ENCODE results near the gene CEP250.
"Not testable (repeated sequence)": the region's sequence is repeated elsewhere in the genome, so short reads cannot be mapped to it uniquely, and the experiment has no call there.

Gene CEP250

DNA sequence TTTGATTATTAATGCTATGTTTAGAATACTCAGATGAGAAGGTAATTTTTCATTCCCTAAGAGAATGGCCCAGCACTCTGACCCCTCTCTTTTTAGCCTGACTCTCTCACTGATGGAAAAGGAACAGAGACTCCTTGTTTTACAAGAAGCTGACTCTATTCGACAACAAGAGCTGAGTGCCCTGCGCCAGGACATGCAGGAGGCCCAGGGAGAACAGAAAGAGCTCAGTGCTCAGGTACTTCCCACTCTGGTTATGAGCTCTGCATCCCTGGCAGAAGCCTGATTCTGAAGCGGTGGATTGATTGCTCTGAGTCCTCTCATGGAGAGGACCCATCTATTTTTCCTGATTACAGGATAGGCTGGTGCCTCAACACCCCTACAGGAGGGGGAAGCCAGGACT is 41.1 kb downstream of the CEP250 start:
- DNase-seq, result no peak

DNA sequence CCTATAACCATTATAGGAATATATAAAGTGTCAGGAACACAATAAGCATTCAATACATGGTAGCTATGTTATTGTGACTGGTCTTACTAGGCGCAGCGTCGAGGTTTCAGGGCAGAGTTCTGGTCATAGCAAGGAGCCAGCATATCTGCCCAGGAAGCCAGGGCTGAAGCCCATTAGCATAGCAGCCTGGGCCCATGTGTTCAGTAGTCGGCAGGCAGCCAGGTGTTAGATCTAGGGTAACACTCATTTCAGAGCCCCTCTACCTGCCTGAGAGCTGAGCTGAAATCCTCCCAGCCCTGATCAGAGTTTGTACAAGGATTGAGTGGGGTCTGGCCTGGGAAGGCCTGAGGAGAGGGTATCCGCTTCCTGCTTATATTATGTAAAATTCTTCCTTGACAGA is 41.9 kb downstream of the CEP250 start:
- DNase-seq, result no peak

DNA sequence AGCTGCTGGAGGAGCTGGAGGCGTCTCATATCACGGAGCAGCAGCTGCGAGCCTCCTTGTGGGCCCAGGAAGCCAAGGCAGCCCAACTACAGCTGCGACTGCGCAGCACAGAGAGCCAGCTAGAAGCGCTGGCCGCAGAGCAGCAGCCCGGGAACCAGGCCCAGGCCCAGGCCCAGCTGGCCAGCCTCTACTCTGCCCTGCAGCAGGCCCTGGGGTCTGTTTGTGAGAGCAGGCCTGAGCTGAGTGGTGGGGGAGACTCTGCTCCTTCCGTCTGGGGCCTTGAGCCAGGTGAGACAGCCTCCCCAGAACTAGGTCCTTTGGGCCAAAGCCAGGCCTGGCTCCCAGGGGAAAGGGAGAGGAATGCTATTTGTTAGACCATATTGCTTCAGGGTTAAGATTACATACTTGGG is 42.4 kb downstream of the CEP250 start:
- DNase-seq, result no peak

DNA sequence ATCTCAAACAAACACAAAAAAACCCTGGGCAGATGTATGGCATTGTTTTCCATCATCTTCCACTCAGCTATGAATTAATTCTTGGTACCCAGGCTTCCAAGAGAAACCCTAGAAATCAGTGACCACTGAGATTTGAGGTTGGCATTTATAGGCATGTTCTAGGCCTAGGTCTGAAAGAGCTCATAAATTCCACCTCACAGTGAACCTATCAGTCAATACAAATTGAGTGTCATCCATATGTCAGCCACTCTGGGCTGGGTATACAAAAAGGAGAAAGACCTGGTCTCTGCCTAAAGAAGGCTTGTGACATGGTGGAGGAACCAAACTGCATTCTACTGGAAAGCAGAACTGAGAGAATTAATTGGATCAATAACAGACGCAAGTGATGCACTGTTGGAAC is 43.9 kb downstream of the CEP250 start:
- DNase-seq, result no peak

DNA sequence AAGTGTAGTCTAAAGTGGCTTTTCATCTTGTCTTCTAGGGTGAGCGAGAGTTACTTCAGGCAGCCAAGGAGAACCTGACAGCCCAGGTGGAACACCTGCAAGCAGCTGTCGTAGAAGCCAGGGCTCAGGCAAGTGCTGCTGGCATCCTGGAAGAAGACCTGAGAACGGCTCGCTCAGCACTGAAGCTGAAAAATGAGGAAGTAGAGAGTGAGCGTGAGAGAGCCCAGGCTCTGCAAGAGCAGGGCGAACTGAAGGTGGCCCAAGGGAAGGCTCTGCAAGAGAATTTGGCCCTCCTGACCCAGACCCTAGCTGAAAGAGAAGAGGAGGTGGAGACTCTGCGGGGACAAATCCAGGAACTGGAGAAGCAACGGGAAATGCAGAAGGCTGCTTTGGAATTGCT is 47.0 kb downstream of the CEP250 start:
- DNase-seq, result no peak

DNA sequence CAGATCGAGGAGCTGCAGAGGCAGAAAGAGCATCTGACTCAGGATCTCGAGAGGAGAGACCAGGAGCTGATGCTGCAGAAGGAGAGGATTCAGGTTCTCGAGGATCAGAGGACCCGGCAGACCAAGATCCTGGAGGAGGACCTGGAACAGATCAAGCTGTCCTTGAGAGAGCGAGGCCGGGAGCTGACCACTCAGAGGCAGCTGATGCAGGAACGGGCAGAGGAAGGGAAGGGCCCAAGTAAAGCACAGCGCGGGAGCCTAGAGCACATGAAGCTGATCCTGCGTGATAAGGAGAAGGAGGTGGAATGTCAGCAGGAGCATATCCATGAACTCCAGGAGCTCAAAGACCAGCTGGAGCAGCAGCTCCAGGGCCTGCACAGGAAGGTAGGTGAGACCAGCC is 47.9 kb downstream of the CEP250 start:
- DNase-seq, result no peak

GRCh38 chr20:35503841-35504561 is 48.6 kb downstream of the CEP250 start:
- no peak for DNase-seq

- no peak for DNase-seq
Measured at GRCh38 chr20:35504751-35505150, 49.4 kb downstream of the CEP250 start.

DNA sequence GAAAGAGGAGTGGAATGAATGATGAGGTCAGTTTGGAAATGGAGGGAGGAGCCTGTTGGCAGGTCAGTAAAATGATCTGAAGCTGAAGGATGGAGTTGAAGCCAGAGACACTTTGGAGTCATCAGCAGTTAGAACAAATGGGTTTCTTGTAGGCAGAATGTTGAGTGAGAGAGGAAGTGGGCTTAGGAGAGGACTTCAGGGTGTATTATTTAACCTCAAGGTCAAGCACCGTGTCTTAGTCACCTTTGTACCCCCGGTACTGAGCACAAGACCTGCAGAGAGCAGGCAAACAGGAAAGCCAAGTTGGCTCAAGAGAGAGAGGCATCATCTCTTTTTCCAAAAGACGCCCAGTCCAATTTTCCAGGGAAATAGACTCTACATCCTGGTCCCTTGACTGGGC is 50.8 kb downstream of the CEP250 start:
- DNase-seq, result no peak

GRCh38 chr20:35506872-35507638 is 51.7 kb downstream of the CEP250 start:
- no peak for DNase-seq

- no peak for DNase-seq
Measured at GRCh38 chr20:35508493-35509218, 53.3 kb downstream of the CEP250 start.

- DNase-seq, result no peak
Measured at GRCh38 chr20:35510951-35511735, 55.7 kb downstream of the CEP250 start.

GRCh38 chr20:35511814-35512420 is 56.5 kb downstream of the CEP250 start:
- DNase-seq, result no peak

- DNase-seq, result no peak
Measured at GRCh38 chr20:35514371-35514932, 59.1 kb downstream of the CEP250 start.

DNA sequence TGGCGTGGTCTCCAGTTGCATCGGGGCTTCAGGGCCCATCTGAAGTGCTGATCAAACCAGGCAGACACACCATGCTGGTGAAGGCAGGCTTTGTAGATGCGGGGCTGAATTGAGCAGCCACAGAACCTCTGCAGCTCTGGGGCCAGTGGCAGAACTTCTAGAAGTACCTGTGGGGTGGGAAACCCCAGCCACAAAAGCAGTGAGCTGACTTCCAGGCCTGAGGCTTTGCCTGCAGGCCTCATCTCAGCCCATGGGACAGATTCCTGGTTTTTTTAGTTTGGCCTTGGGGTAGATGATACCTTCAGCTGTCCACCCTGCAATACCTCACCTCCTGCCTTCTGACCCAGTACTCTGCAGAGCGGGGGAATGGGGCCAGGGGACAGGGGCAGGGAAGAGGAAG is 59.9 kb downstream of the CEP250 start:
- DNase-seq, result no peak

- DNase-seq, result no peak
Measured at GRCh38 chr20:35515949-35516645, 60.7 kb downstream of the CEP250 start.

DNA sequence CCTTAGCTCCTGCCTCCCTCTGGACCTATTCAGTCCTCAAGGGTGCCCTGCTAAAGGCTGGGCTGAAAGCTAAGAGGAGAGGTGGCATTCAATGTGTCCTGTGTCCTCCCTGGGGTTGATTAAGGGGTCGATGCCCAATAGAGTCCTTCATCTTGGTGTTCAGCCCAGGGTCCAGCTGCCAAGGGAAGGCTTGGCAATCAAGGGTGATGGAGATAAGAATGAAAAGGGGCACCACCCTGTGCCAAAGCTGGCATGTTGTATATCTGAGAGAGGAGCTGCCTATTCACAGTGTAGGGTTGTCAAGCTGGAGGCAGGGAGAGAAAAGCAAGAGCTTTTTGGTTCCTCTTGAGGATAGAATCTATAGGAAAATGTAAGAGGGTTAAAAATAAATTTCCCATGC is 61.7 kb downstream of the CEP250 start:
- DNase-seq, result no peak

DNA sequence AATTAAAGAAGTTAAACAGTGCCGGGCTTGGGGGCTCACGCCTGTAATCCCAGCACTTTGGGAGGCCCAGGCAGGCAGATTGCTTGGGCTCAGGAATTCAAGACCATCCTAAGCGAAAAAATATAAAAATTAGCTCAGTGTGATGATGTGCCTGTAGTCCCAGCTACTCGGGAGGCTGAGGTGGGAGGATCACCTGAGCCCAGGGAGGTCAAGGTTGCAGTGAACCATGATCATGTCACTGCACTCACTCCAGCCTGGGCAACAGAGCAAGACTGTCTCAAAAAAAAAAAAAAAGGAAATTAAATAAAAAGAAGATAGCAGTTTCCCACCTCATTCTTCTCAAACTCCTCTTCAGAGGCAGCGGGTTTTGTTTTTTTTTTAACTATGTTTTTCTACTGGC is 62.4 kb downstream of the CEP250 start:
- DNase-seq, result not testable (repeated sequence)

- no peak for DNase-seq
Measured at GRCh38 chr20:35518955-35519354, 63.6 kb downstream of the CEP250 start.

- no peak for DNase-seq
Measured at GRCh38 chr20:35523298-35523888, 68.0 kb downstream of the CEP250 start.

- no peak for DNase-seq
Measured at GRCh38 chr20:35525639-35526038, 70.2 kb downstream of the CEP250 start.

Data from CD4-positive, alpha-beta T cell treated with Interleukin-4 for 4 hours (primary cell).